ENCODE results near the gene MTHFD2. TPM values are rescaled to one million over a fixed set of nuclear protein-coding genes. Genes with fewer than 3 reads are reported as not detected.

The MTHFD2 gene
- polyA plus RNA-seq, 3 donors: 24.1 to 39.4 (median 38.5) TPM

GRCh38 chr2:74244286-74244685 is 45.9 kb downstream of the MTHFD2 start:
- no peaks in the 10 kb centered on the region for H4K20me1 ChIP-seq (ENCODE audit: insufficient read depth, low read length)
- 91% methylated on average over 2 of the region's 3 CpGs for WGBS (ENCODE audit: insufficient coverage)
- H3K79me2 ChIP-seq (ENCODE audit: insufficient read depth, low read length): no peaks in the 10 kb centered on the region
- no peak for DNase-seq
- H3K36me3 ChIP-seq (replicated peaks in 1 of 2; ENCODE audit: control insufficient read depth in 1 of 2, insufficient read depth in 2 of 2, low read length in 2 of 2): no peaks in the 10 kb centered on the region
- H3K9me3 Mint-ChIP-seq: peaks cover 0 to 1% (median 0%) of the 10 kb centered on the region in 7 donors
- intact Hi-C loops (cut with micrococcal nuclease): no loop called here
- H3K4me1 Mint-ChIP-seq: peaks cover 8% of the 10 kb centered on the region
- H3K36me3 Mint-ChIP-seq: no peaks in the 10 kb centered on the region
- H3K9me3 ChIP-seq (replicated peaks in 1 of 2; ENCODE audit: control insufficient read depth in 1 of 2, insufficient read depth in 1 of 2, low read length in 2 of 2): no peaks in the 10 kb centered on the region
- H3K27ac Mint-ChIP-seq: no peak overlapping the region
- H3K4me3 Mint-ChIP-seq: no peak overlapping the region
- no peak overlapping the region for H3K4me2 ChIP-seq (replicated peaks; ENCODE audit: extremely low read depth, low read length, poor library complexity, severe bottlenecking)
- no peak overlapping the region for H3K9ac ChIP-seq (ENCODE audit: insufficient read depth, low read length, poor library complexity, severe bottlenecking)
- H2AFZ ChIP-seq (ENCODE audit: insufficient read depth, low read depth, low read length, poor library complexity, severe bottlenecking): no peak overlapping the region
- no peak overlapping the region for H3K27ac ChIP-seq (ENCODE audit: low read depth in 1 of 2, low read length in 2 of 2)
- H3K4me1 ChIP-seq (ENCODE audit: control insufficient read depth in 1 of 2, insufficient read depth in 2 of 2, low read length in 2 of 2): no peaks in the 10 kb centered on the region
- TF ChIP-seq CTCF (IDR thresholded peaks at IDR 0.05): no peak
- peaks cover 0 to 1% (median 0%) of the 10 kb centered on the region in 3 donors for H3K27me3 Mint-ChIP-seq (ENCODE audit: low read depth in 3 of 3)
- no peaks in the 10 kb centered on the region for H3K27me3 ChIP-seq (ENCODE audit: control insufficient read depth in 2 of 2, insufficient read depth in 2 of 2, low read length in 2 of 2)
- H3K4me3 ChIP-seq (replicated peaks in 1 of 3; ENCODE audit: low read depth in 2 of 3, low read length in 3 of 3): no peak overlapping the region

- Histone ChIP-seq H3K27me3 (ENCODE audit: control insufficient read depth in 2 of 2, insufficient read depth in 2 of 2, low read length in 2 of 2) (no peaks in the 10 kb centered on the region), H3K27ac (ENCODE audit: low read depth in 1 of 2, low read length in 2 of 2) (no peak overlapping the region), H3K36me3 (replicated peaks in 1 of 2; ENCODE audit: control insufficient read depth in 1 of 2, insufficient read depth in 2 of 2, low read length in 2 of 2) (no peaks in the 10 kb centered on the region), H3K9me3 (replicated peaks in 1 of 2; ENCODE audit: control insufficient read depth in 1 of 2, insufficient read depth in 1 of 2, low read length in 2 of 2) (no peaks in the 10 kb centered on the region), H3K4me3 (replicated peaks in 1 of 3; ENCODE audit: low read depth in 2 of 3, low read length in 3 of 3) (no peak overlapping the region), H3K79me2 (ENCODE audit: insufficient read depth, low read length) (no peaks in the 10 kb centered on the region), H3K9ac (ENCODE audit: insufficient read depth, low read length, poor library complexity, severe bottlenecking) (no peak overlapping the region), H3K4me2 (replicated peaks; ENCODE audit: extremely low read depth, low read length, poor library complexity, severe bottlenecking) (no peak overlapping the region), H2AFZ (ENCODE audit: insufficient read depth, low read depth, low read length, poor library complexity, severe bottlenecking) (no peak overlapping the region), H4K20me1 (ENCODE audit: insufficient read depth, low read length) (no peaks in the 10 kb centered on the region), H3K4me1 (ENCODE audit: control insufficient read depth in 1 of 2, insufficient read depth in 2 of 2, low read length in 2 of 2) (no peaks in the 10 kb centered on the region)
- no peak for DNase-seq
- H3K4me1 Mint-ChIP-seq: peaks cover 9% of the 10 kb centered on the region
- peaks cover 0 to 1% (median 0%) of the 10 kb centered on the region in 7 donors for H3K9me3 Mint-ChIP-seq
- no peak overlapping the region for H3K4me3 Mint-ChIP-seq
- WGBS (ENCODE audit: insufficient coverage): 84% methylated on average over 12 of the region's 14 CpGs
- no peak overlapping the region for H3K27ac Mint-ChIP-seq
- no peaks in the 10 kb centered on the region for H3K36me3 Mint-ChIP-seq
- H3K27me3 Mint-ChIP-seq (ENCODE audit: low read depth in 3 of 3): peaks cover 0 to 2% (median 1%) of the 10 kb centered on the region in 3 donors
- intact Hi-C loops (cut with micrococcal nuclease): no loop called here
- no peak for TF ChIP-seq CTCF (IDR thresholded peaks at IDR 0.05)
Observed at GRCh38 chr2:74246496-74247195, 48.2 kb downstream of the MTHFD2 start.
